CD4-positive, alpha-beta T cell treated with Interleukin-17A for 4 hours (primary cell): Measurements from ENCODE around the gene DHX34.
"Not testable (repeated sequence)": the region's sequence is repeated elsewhere in the genome, so short reads cannot be mapped to it uniquely, and the experiment has no call there.

ENCODE experiments used
- DNase-seq: peaks from one replicate; pipeline ENCODE4 v3.0.0-alpha.2; 2020; ENCODE audit warnings: mixed read lengths

Gene DHX34

DNA sequence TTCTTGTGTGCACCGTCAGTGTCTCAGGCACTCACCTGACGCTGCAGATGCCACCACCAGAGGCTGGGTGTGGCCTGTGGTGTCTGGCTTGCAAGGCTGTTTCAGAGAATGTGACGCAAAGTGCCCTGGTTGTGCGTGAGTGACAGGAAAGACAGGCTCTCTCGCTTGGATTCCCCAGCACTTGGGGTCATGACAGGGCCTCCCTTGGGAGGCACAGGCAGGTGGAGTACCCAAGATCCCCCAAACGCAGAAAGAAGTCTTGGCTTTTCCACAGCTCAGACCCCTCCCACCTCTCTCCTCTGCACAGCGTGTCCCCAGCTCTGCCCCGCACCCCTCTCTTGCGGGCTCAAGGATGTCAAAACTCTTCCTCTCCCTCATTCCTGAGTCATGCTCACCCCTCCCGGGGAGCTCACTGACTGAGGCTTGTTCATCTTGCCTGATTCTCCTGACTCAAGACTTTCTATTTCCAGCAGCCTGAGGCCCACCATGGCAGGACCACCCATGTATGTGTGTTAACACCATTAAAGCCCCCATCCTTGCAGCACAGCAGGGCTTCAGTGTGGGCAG lies 21.0 kb downstream of the DHX34 start:
- DNase-seq, result no peak

DNA sequence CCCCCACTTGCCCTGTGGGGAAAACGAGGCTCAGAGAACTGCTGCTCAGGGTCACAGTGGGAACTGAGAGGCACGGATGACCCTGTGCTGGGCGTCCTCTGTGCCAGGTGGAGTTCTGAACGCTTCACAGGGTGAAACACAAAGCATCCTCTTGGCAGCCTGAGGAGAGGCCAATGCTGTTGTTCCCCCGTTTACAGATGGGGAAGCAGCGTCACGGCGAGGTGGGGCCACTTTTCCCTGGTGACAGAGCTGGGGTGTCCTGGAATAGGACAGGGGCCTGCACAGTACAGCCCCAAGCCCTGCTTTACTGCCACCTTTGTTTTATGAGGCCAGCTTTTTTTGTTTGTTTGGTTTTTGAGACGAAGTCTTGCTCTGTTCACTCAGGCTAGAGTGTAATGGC lies 22.1 kb downstream of the DHX34 start:
- DNase-seq, result no peak

DNA sequence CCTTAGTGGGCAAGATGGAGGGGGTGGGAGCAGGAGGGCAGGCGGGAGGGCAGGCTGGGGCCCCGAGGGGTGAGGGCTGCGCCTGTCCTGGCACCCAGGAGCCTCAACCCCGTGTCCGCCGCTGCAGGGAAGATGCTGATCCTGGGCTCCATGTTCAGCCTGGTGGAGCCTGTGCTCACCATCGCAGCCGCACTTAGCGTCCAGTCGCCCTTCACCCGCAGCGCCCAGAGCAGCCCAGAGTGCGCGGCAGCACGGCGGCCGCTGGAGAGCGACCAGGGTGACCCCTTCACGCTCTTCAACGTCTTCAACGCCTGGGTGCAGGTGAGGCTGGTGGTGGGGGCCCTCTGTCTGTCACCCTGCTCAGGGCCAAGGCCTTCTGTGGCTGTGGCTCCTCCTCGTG lies 23.5 kb downstream of the DHX34 start:
- DNase-seq, result no peak

- DNase-seq, result no peak
These were observed 24.4 kb downstream of the DHX34 start for GRCh38 chr19:47373246-47374240.

DNA sequence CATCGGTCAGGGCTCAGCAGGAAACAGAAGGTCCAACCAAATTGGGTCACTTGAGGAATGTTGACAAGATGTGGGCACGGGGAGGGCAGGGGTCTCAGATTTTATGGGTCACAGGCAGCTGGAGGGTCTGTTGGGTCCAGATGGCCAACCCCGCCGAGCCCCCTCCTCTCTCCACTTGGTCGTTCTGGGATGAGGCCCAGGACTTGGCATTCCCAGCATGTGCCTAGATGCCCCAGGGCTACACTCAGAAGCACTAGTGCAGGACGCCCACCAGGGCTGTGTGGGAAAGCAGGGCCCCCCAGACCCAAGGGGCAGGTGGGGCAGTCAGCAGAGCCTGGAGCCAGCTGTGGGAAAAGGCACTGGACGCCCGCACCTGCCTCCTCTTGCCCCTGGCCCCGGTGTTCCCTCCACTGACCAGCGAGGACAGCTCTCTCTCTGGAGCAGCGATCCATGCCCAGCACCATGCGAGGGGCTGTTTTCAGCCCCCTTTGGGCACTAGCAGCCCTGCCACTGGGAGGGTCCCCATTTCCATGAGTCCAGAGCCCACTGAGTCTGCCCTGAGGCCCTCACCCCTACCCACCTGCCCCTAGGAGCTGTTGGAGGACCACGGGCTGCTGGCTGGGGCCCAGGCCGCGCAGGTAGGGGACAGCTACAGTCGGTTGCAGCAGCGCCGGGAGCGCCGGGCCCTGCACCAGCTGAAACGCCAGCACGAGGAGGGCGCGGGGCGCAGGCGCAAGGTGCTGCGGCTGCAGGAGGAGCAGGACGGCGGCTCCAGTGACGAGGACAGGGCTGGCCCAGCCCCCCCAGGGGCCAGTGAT lies 26.0 kb downstream of the DHX34 start:
- DNase-seq, result no peak

GRCh38 chr19:47375694-47376588 lies 26.8 kb downstream of the DHX34 start:
- no peak for DNase-seq

DNA sequence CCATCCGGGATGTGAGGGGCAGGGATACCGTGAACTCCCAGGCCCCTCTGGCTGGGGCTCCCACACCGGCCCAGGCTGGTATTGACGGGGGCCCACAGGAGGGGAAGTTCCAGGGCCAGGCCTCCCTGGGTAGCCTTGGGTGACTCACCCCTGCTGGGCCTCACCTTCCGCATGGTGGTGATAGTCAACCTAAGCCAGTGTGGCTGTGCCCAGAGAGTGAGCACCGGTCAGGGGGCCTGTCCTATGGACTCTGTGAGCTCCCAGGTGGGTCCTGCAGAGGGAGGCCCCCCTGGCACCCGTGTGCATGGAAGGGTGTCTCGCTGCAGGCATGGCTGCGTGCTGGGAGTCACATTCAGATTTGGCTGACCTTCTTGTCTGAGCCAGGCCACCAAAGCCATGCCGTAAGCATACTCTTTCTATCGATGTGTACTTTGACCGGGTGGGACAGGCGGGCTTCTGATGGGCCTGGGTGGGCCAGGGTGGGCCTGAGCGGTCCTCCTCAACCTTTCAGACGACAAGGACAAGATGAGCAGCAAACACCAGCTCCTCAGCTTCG lies 27.6 kb downstream of the DHX34 start:
- DNase-seq, result no peak

DNA sequence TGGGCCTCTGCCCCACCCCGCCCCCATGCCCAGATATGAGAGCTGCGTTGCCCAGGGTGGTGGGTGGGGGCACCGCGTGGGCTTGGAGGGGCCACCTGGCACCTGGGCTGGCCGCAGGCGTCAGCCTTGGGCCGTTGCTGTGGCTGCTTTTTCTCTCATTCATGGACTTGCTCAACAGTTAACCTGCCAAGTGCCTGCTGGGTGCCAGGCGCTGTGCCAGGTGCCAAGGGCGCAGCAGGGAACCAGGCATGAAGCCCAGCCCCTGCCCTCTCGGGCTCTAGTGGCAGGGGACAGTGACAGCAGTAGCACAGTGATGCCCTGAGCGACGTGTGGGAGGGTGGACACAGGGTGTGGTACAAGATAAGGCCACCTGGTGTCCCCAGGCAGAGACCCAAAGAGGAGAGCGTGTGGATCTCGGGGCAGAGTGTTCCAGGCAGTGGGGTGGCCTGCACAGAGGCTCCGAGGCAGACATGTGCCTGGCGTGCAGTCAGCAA lies 28.1 kb downstream of the DHX34 start:
- DNase-seq, result no peak

DNA sequence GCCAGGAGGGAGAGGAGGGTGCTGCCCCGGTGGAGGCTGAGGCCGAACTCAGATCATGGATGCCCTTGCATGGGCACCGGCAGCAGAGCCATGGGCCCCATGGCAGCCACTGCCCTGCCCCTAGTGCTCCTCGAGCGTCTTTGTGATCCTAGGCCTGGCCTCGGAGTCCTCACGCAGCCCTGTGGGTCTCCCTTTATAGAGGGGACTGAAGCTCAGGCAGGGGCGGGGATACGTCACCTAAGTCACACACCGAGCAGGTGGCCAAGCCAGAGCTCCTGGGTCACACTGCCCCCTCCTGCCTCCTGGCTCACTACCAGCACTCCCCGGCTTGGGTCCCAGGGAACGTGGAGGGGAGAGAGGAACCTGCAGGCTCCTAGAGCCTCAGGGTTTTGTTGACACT lies 28.7 kb downstream of the DHX34 start:
- no peak for DNase-seq

DNA sequence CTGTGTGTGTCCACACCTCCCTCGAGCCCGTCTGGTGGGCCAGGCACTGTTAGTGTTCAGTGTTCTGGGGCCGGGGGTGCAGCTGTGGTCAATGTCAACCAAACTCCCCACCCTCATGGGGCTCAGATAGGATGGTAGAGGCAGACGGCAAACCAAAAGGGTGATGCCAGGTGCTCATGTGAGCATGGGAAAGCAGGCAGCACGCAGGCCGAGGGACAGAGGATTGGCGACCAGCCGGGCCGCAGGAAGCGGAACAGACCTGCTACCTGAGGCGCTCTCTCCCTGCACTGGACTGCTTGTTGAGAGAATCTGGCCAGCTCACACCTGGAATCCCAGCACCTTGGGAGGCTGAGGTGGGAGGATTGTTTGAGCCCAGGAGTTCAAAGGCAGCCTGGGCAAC lies 29.1 kb downstream of the DHX34 start:
- DNase-seq, result no peak

DNA sequence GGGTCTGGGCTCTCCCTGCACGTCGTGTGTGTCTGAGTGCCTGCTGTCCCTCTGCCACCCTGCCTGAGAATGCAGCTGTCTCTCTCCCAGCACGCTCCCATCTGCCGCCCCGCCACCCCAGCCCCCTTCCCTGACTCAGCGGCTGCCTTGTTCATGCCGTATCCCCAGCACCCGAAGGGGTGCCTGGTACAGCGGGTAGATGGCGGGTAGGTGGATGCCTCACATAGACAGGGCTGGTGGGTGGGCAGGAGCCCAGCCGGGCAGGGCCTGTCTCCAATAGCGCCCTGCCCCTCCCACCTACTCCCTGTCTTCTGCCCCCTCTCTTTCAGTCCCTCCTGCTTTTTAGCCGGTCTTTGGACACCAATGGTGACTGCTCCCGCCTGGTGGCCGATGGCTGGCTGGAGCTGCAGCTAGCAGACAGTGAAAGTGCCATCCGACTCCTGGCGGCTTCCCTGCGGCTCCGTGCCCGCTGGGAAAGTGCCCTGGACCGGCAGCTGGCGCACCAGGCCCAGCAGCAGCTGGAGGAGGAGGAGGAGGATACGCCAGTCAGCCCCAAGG lies 30.3 kb downstream of the DHX34 start:
- no peak for DNase-seq

GRCh38 chr19:47380559-47380958 lies 31.4 kb downstream of the DHX34 start:
- DNase-seq, result no peak

DNA sequence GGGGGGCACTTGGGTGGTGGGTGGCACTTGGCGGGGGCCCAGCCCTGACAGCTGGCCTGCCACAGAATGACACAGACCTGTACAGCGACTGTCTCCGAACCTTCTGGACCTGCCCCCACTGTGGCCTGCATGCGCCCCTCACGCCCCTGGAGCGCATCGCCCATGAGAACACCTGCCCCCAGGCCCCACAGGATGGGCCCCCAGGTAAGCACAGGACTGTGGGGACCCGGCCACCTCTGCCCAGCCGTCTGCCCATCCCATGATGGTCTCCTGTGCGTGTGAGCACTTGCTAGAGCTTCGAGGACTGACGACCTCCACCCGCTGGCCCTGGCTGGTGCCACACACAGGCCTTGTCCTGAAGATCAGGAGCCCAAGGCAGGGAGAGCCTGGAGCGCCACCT lies 32.0 kb downstream of the DHX34 start:
- DNase-seq, result no peak

DNA sequence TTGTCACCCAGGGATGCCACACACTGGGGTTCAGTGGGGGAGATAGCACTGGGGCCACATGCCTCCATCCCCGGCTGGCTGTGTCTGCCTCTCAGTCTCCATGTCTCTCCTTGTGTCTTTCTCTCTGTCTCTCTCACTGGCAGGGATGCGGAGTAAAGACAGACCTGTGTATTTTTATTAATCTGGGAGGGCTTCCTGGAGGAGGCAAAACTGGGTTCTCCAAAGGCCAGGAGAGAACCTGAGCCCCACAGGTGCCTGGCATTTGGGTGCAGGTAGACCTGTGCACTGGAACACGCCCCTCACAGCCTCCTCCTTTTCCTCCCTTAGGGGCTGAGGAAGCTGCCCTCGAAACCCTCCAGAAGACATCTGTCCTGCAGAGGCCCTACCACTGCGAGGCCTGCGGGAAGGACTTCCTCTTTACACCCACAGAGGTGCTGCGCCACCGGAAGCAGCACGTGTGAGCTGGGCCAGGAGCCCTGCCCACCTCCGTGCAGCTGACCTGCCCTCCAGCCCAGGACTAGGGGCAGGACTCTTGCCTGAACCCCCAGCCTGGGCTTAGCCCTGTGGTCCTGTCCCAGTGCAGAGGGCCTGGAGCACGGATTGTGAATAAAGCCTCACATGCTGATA lies 32.7 kb downstream of the DHX34 start:
- DNase-seq, result peak; percentile 20

DNA sequence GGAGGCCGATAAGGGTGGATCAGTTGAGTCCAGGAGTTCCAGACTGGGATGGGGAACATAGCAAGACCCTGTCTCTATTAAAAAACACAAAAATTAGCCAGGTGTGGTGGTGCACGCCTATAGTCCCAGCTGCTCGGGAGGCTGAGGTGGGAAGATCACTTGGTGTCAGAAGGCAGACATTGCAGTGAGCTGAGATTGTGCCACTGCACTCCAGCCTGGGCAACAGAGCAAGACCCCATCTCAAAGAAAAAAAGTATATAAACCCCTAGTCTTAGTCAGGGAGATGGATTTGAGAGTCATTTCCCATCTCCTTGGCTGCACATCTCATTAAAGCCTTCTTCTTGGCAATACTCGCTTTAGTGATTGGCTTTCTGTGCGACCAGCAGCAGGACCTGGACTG lies 34.8 kb downstream of the DHX34 start:
- DNase-seq, result not testable (repeated sequence)

DNA sequence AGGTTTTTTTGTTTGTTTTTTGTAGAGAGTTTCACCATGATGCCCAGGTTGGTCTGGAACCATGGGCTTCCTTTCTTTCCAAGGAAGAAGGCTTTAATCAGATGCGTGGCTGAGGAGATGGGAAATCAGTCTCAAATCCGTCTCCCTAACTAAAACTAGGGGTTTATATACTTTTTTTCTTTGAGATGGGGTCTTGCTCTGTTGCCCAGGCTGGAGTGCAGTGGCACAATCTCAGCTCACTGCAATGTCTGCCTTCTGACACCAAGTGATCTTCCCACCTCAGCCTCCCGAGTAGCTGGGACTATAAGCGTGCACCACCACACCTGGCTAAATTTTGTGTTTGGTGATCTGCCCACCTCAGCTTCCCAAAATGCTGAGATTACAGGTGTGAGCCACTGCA lies 35.4 kb downstream of the DHX34 start:
- DNase-seq, result not testable (repeated sequence)

DNA sequence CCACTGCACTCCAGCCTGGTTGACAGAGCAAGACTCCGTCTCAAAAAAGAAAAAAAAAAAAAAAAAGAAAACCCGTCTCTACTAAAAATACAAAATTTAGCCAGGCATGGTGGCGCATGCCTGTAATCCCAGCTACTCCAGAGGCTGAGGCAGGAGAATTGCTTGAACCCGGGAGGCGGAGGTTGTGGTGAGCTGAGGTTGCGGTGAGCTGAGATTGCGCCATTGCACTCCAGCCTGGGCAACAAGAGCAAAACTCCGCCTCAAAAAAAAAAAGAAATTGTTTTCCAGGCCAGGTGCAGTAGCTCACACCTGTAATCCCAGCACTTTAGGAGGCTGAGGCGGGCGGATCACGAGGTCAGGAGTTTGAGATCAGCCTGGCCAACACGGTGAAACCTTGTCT lies 37.5 kb downstream of the DHX34 start:
- not testable (repeated sequence) for DNase-seq

DNA sequence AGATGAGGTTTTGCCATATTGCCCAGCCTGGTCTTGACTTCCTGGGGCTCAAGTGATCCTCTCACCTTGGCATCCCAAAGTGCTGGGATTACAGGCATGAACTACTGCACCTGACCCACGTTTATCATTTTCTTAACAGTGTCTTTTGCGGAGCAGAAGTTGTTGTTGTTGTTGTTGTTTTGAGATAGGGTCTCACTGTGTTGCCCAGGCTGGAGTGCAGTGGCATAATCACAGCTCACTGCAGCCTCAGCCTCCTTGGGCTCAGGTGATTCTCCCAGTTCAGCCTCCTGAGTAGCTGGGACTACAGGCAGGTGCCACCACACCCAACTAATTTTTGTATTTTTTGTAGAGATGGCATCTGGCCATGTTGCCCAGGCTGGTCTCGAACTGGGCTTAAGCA lies 38.5 kb downstream of the DHX34 start:
- DNase-seq, result not testable (repeated sequence)

DNA sequence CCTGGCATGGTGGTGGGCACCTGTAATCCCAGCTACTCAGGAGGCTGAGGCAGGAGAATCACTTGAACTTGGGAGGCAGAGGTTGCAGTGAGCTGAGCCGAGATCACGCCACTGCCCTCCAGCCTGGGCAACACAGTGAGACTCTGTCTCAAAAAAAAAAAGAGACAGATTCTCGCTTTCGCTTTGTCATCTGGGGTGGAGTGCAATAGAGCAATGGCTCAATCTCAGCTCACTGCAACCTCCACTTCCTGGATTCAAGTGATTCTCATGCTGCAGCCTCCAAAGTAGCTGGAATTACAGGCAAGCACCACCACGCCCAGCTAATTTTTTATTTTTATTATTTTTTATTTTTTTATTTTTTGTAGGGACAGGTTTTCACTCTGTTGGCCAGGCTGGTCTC lies 39.6 kb downstream of the DHX34 start:
- DNase-seq, result not testable (repeated sequence)

DNA sequence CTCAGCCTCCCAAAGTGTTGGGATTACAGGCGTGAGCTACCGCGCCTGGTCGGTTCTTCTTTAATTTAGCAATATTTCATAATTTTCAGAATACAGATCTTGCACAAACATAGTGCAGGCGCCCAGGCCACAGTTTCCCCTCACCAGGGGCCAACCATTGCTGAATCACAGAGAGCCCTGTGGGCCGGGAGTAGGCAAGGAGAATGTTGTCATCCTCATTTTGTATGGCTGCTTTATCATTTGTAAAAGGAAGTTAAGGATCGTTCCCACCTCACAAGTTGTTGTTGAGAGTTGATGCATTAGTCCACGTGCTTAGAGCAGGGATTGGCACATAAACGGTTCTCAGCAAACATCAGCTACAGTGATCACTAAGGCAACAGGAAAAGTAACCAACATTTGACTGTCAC lies 40.0 kb downstream of the DHX34 start:
- DNase-seq, result no peak
